Loucy (cell line): Measurements from ENCODE around the gene TIAM2.

Experiments used
- H2AFZ ChIP-seq: fragments of 200-600 bp; sonication (generic); 2 replicates; pipeline ENCODE4 v1.6.0; 2016; ENCODE audit warnings: antibody characterized with exemption, mild to moderate bottlenecking, low read length, moderate library complexity
- H3F3A ChIP-seq: fragments of 200-600 bp; 2 replicates; pipeline ENCODE4 v1.6.0; 2016; ENCODE audit warnings: antibody characterized with exemption, low read depth, mild to moderate bottlenecking
- H3K27me3 ChIP-seq: fragments of 200-600 bp; sonication (generic); 2 replicates; pipeline ENCODE4 v1.6.1; 2014; ENCODE audit warnings: low read length, mild to moderate bottlenecking; ENCODE audit not compliant: insufficient read depth, poor library complexity, severe bottlenecking
- H3K36me3 ChIP-seq: fragments of 200-600 bp; sonication (generic); 2 replicates; pipeline ENCODE4 v1.6.1; 2016; ENCODE audit warnings: low read length; ENCODE audit not compliant: insufficient read depth
- H3K4me1 ChIP-seq: fragments of 200-600 bp; sonication (generic); 2 replicates; pipeline ENCODE4 v1.5.1; 2014; ENCODE audit warnings: low read length, mild to moderate bottlenecking; ENCODE audit not compliant: insufficient read depth, poor library complexity, severe bottlenecking
- H3K4me2 ChIP-seq: fragments of 200-600 bp; sonication (generic); 2 replicates; pipeline ENCODE4 v1.6.0; 2014; ENCODE audit warnings: antibody characterized with exemption, low read length, low read depth, mild to moderate bottlenecking; ENCODE audit not compliant: poor library complexity, severe bottlenecking
- H3K4me3 ChIP-seq: fragments of 200-600 bp; sonication (generic); 2 replicates; pipeline ENCODE4 v1.5.1; 2014; ENCODE audit warnings: low read length, mild to moderate bottlenecking, mixed read lengths; ENCODE audit not compliant: poor library complexity, severe bottlenecking
- H3K79me2 ChIP-seq: fragments of 200-600 bp; sonication (generic); 2 replicates; pipeline ENCODE4 v1.6.1; 2014; ENCODE audit warnings: low read length; ENCODE audit not compliant: insufficient read depth
- H3K9ac ChIP-seq: fragments of 200-600 bp; sonication (generic); 2 replicates; pipeline ENCODE4 v1.6.0; 2014; ENCODE audit warnings: mild to moderate bottlenecking, low read depth, low read length, moderate library complexity; ENCODE audit not compliant: poor library complexity, severe bottlenecking
- H3K9me2 ChIP-seq: fragments of 200-600 bp; sonication (generic); replicated peaks from 2 replicates; pipeline ENCODE4 v1.6.1; 2016; ENCODE audit warnings: low read depth, low read length, mixed read lengths
- H3K9me3 ChIP-seq: fragments of 200-600 bp; sonication (generic); 2 replicates; pipeline ENCODE4 v1.6.1; 2014; ENCODE audit warnings: mild to moderate bottlenecking, antibody characterized with exemption, low read length, low read depth; ENCODE audit not compliant: insufficient read depth
- H4K20me1 ChIP-seq: fragments of 200-600 bp; sonication (generic); 2 replicates; pipeline ENCODE4 v1.6.0; 2014; ENCODE audit warnings: antibody characterized with exemption, low read length, mild to moderate bottlenecking; ENCODE audit not compliant: insufficient read depth, poor library complexity, severe bottlenecking
- CTCF ChIP-seq: fragments of 200-600 bp; sonication (generic); conservative IDR thresholded peaks from 2 replicates; pipeline ENCODE4 v1.5.1; 2014; ENCODE audit warnings: mild to moderate bottlenecking, antibody characterized with exemption, low read length
- EZH2phosphoT487 ChIP-seq: fragments of 200-600 bp; IDR thresholded peaks from 2 replicates; pipeline ENCODE4 v1.6.1; 2018; ENCODE audit warnings: antibody characterized with exemption, mild to moderate bottlenecking, moderate library complexity, borderline replicate concordance

TIAM2 gene

DNA sequence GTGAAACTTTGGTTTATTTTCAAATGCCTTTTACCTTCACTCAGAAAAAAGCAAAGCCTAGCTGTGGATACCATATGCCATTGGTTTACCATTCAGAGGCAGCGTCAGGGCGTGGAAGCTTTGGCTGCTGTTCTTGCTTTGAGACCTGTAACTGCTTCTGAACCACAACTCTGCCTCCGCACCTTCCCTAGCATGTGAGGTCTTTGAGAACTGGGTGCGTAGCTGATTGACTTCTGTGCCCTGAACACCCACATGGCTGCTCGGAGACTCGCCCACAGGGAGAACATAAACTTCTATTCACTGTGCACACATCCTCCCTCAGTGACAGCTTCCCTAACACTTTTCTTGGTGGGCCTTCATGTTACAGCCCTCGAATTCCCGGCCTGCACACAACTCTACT is 257.5 kb downstream of the TIAM2 start:
- TF ChIP-seq CTCF (no peak), EZH2phosphoT487 (no peak)
- H3K36me3 ChIP-seq = peaks cover 49% of the 10 kb centered on the region; the same call in 1 of the 2 replicates
- no peak overlapping the region for H3K9ac ChIP-seq

GRCh38 chr6:155253337-155253736 is 258.2 kb downstream of the TIAM2 start:
- H3K27me3 ChIP-seq = no peaks in the 10 kb centered on the region
- peaks cover 57% of the 10 kb centered on the region; the same call in 1 of the 2 replicates for H3K36me3 ChIP-seq
- H3K79me2 ChIP-seq = no peaks in the 10 kb centered on the region
- no peak overlapping the region for H3K4me3 ChIP-seq
- H3K9ac ChIP-seq = no peak overlapping the region
- no peaks in the 10 kb centered on the region for H4K20me1 ChIP-seq
- H3F3A ChIP-seq = no peaks in the 10 kb centered on the region
- H2AFZ ChIP-seq = no peak overlapping the region
- no peaks in the 10 kb centered on the region for H3K4me1 ChIP-seq
- H3K9me3 ChIP-seq = no peaks in the 10 kb centered on the region
- no peak for TF ChIP-seq EZH2phosphoT487
- no peak for TF ChIP-seq CTCF
- H3K4me2 ChIP-seq = no peak overlapping the region
- H3K9me2 ChIP-seq = no peaks in the 10 kb centered on the region

More for the DNA sequence above, 257.5 kb downstream of the TIAM2 start:
- H3K9me3 ChIP-seq = no peaks in the 10 kb centered on the region
- no peaks in the 10 kb centered on the region for H3K27me3 ChIP-seq
- no peaks in the 10 kb centered on the region for H3K9me2 ChIP-seq
- H3K4me1 ChIP-seq = no peaks in the 10 kb centered on the region
- no peaks in the 10 kb centered on the region for H3F3A ChIP-seq
- no peak overlapping the region for H2AFZ ChIP-seq
- no peak overlapping the region for H3K4me3 ChIP-seq
- no peaks in the 10 kb centered on the region for H3K79me2 ChIP-seq
- H4K20me1 ChIP-seq = no peaks in the 10 kb centered on the region
- no peak overlapping the region for H3K4me2 ChIP-seq

DNA sequence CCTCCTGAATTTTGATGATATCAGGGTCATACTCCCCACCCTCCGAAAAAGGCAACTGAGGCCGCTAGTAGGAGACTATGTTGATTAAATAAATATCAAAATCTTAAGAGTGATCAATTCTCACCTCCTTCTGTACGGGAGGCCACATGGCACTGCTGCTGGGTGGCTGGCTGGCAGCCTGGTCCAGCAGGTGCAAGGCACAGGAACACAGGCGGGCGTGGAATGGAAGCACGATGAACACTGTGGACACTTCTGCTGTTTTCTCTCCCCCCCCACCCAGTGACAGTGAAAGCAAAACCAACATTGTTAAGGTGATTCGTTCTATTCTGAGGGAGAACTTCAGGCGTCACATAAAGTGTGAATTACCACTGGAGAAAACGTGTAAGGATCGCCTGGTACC is 259.0 kb downstream of the TIAM2 start:
- H2AFZ ChIP-seq = no peak overlapping the region
- H3F3A ChIP-seq = no peaks in the 10 kb centered on the region
- H3K27me3 ChIP-seq = no peaks in the 10 kb centered on the region
- no peak overlapping the region for H3K4me3 ChIP-seq
- peaks cover 65% of the 10 kb centered on the region; the same call in 1 of the 2 replicates for H3K36me3 ChIP-seq
- no peaks in the 10 kb centered on the region for H3K79me2 ChIP-seq
- H3K9me3 ChIP-seq = no peaks in the 10 kb centered on the region
- H3K4me2 ChIP-seq = no peak overlapping the region
- TF ChIP-seq CTCF = no peak
- no peak for TF ChIP-seq EZH2phosphoT487
- H3K9ac ChIP-seq = no peak overlapping the region
- H3K9me2 ChIP-seq = no peaks in the 10 kb centered on the region
- no peaks in the 10 kb centered on the region for H4K20me1 ChIP-seq
- H3K4me1 ChIP-seq = no peaks in the 10 kb centered on the region
